Mucosa of descending colon (tissue), 3 donors: ENCODE data around the gene INVS. TPM values are rescaled to one million over a fixed set of nuclear protein-coding genes. Genes with fewer than 3 reads are reported as not detected.

Experiments used
- ATAC-seq: fragments of 200-7000 bp; cut with Tn5 transposase; one replicate; pipeline ENCODE4 v1.9.1; 2020; ENCODE audit warnings: mild to moderate bottlenecking, moderate library complexity
- DNase-seq, 3 donors: peaks; one replicate each; pipeline ENCODE4 v3.0.0-alpha.2; 2020
- H3K36me3 ChIP-seq: fragments of 200-600 bp; one replicate; pipeline ENCODE4 v1.8.0; 2021; ENCODE audit warnings: low read depth, mild to moderate bottlenecking
- H3K4me1 ChIP-seq: fragments of 200-600 bp; one replicate; pipeline ENCODE4 v1.8.0; 2021; ENCODE audit warnings: low read depth, mild to moderate bottlenecking
- H3K4me3 ChIP-seq: fragments of 200-600 bp; one replicate; pipeline ENCODE4 v1.8.0; 2021; ENCODE audit warnings: mild to moderate bottlenecking
- H3K9me3 ChIP-seq: fragments of 200-600 bp; one replicate; pipeline ENCODE4 v1.8.0; 2021; ENCODE audit warnings: mild to moderate bottlenecking
- intact Hi-C, 2 donors: fragments of 100-400 bp; cut with DNase I in 1 of 2; cut with micrococcal nuclease in 1 of 2; formaldehyde crosslinking; loops; one replicate each; pipeline versions ENCODE4 v1.11.0 to v1.11.1; 2022; cut with DNase I, micrococcal nuclease
- total RNA-seq, 3 donors: library from RNA; stranded (reverse); fragmentation: NEBNext Ultra II Directional in 2 of 3; extraction: Animal tissue kit (Norgen Biotek cat#: 25700) in 2 of 3; gene quantifications; one replicate each; pipeline versions ENCODE4 v1.2.1 to v1.2.4, GENCODE V29; 2021 to 2023
- TF ChIP-seq, protein P1 (sequence below): fragments of 200-600 bp; IDR thresholded peaks from one replicate; pipeline ENCODE4 v1.8.0; 2022; ENCODE audit warnings: antibody characterized with exemption, mild to moderate bottlenecking
- donor health status: DM: no; HTN: no; CAD: no; lungs with moderate emphysema.
- donor health status: DM: no; HTN: no; CAD: no.
- donor health status: DM: no; HTN: yes; CAD: no.

Gene INVS
- total RNA-seq, 3 donors from 2014 or later, result 16.8 to 24.0 (median 19.3) TPM

DNA sequence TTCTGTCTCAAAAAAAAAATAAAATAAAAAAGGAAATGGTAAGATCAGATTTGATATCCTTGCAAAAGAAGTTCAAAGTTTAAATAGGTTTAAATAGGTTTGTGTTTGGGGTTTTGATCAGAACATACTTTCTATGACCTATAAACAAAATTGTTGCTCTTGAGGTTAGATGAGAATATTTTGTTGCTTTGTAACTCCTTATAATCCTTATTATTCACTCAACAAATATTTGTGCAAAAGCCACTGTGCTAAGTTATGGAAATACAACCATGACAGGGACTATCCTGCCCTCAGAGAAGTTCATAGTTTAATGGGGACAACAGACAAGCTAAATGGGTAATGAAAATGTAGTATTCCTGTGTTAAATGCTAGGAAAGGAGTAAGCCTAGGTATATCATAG is 71.5 kb downstream of the INVS start:
- TF ChIP-seq, protein P1, sequence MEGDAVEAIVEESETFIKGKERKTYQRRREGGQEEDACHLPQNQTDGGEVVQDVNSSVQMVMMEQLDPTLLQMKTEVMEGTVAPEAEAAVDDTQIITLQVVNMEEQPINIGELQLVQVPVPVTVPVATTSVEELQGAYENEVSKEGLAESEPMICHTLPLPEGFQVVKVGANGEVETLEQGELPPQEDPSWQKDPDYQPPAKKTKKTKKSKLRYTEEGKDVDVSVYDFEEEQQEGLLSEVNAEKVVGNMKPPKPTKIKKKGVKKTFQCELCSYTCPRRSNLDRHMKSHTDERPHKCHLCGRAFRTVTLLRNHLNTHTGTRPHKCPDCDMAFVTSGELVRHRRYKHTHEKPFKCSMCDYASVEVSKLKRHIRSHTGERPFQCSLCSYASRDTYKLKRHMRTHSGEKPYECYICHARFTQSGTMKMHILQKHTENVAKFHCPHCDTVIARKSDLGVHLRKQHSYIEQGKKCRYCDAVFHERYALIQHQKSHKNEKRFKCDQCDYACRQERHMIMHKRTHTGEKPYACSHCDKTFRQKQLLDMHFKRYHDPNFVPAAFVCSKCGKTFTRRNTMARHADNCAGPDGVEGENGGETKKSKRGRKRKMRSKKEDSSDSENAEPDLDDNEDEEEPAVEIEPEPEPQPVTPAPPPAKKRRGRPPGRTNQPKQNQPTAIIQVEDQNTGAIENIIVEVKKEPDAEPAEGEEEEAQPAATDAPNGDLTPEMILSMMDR, result no peak
- no peak for ATAC-seq
- Histone ChIP-seq H3K4me1 (no peaks in the 10 kb centered on the region), H3K9me3 (peaks cover 8% of the 10 kb centered on the region), H3K36me3 (no peaks in the 10 kb centered on the region), H3K4me3 (no peak overlapping the region)
- intact Hi-C loops, result no loop called here
- no peak for DNase-seq

GRCh38 chr9:100186356-100186755 is 87.3 kb downstream of the INVS start:
- intact Hi-C loops, result no loop called here
- Histone ChIP-seq H3K4me1 (no peaks in the 10 kb centered on the region), H3K9me3 (peaks cover 30% of the 10 kb centered on the region), H3K4me3 (no peak overlapping the region), H3K36me3 (no peaks in the 10 kb centered on the region)
- TF ChIP-seq, protein P1, result no peak
- ATAC-seq (no peak), DNase-seq (no peak)

DNA sequence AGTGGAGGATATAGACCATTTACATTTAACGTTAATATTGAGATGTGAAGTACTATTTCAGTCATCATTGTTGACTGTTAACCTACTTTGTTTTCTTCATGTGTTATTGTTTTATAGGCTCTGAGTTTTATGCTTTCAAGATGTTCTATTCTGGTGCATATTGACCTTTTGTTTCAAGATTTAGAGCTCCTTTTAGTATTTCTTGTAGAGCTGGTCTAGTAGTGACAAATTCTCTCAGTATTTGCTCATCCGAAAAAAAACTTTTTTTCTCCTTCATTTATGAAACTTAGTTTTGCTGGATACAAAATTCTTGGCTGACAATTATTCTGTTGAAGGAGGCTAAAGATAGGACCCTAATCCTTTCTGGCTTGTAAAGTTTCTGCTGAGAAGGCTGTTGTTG is 91.3 kb downstream of the INVS start:
- TF ChIP-seq, protein P1, result no peak
- intact Hi-C loops, result no loop called here
- Histone ChIP-seq H3K36me3 (no peaks in the 10 kb centered on the region), H3K4me3 (no peak overlapping the region), H3K4me1 (no peaks in the 10 kb centered on the region), H3K9me3 (peaks cover 24% of the 10 kb centered on the region)
- ATAC-seq, result no peak
- DNase-seq, result no peak

GRCh38 chr9:100191264-100191663 is 92.2 kb downstream of the INVS start:
- ATAC-seq (no peak), DNase-seq (no peak)
- Histone ChIP-seq H3K36me3 (no peaks in the 10 kb centered on the region), H3K4me3 (no peak overlapping the region), H3K9me3 (peaks cover 24% of the 10 kb centered on the region), H3K4me1 (no peaks in the 10 kb centered on the region)
- TF ChIP-seq, protein P1, result no peak
- intact Hi-C loops, result no loop called here

DNA sequence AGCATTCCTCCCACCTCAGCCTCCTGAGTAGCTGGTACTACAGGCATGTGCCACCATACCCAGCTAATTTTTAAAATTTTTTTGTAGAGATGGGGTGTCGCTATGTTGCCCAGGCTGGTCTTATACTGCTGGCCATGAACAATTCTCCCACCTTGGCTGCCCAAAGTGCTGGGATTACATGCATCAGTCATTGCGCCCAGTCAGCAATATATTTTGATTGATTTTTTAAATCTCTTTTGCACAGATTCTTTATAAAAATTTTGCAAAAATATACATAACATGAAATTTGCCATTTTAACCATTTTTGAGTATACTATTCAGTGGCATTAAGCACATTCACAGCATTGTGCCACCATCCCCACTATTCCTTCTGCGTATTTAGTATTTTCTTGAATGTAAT is 94.0 kb downstream of the INVS start:
- Histone ChIP-seq H3K4me3 (no peak overlapping the region), H3K9me3 (peaks cover 24% of the 10 kb centered on the region), H3K36me3 (no peaks in the 10 kb centered on the region), H3K4me1 (no peaks in the 10 kb centered on the region)
- DNase-seq (no peak), ATAC-seq (no peak)
- TF ChIP-seq, protein P1, result no peak
- intact Hi-C loops, result no loop called here

- Histone ChIP-seq H3K36me3 (no peaks in the 10 kb centered on the region), H3K9me3 (peaks cover 4% of the 10 kb centered on the region), H3K4me3 (no peak overlapping the region), H3K4me1 (no peaks in the 10 kb centered on the region)
- no peak for DNase-seq
- TF ChIP-seq, protein P1, result no peak
- no peak for ATAC-seq
- intact Hi-C loops, result no loop called here
These were observed 97.2 kb downstream of the INVS start for GRCh38 chr9:100196215-100196614.
